Endothelial cell of umbilical vein (primary cell): ENCODE data around the gene CTH. TPM values are rescaled to one million over a fixed set of nuclear protein-coding genes. Genes with fewer than 3 reads are reported as not detected.

ENCODE experiments used
- BruUV-seq: library from RNA; stranded (reverse); fragments of 400-500 nt; replicated peaks from 2 replicates; lab custom pipeline; 2021; lab: Mats Ljungman, UMichigan
- CTCF ChIA-PET: fragments of 300-600, 350-600 bp; sonication (Branson Sonifier 250); formaldehyde crosslinking; loops from one replicate; lab custom pipeline; 2021; ENCODE audit warnings: antibody characterized with exemption, inconsistent platforms; lab: Charles Lee
- POLR2A ChIA-PET: fragments of 300-600, 350-600 bp; sonication (Branson Sonifier 250); formaldehyde crosslinking; loops from one replicate; lab custom pipeline; 2021; ENCODE audit warnings: antibody characterized with exemption, inconsistent platforms; lab: Charles Lee
- DNase-seq: peaks from one replicate; pipeline ENCODE4 v3.0.0-alpha.2; 2011; ENCODE audit warnings: low read depth, low spot score
- FAIRE-seq: peaks from 2 replicates; lab custom pipeline; 2011; peaks lifted over from hg19 to GRCh38; lab: Jason Lieb, UNC
- H2AFZ ChIP-seq: 2 replicates; pipeline ENCODE4 v1.6.0; 2012; ENCODE audit warnings: low read depth, low read length, control low read depth, inconsistent platforms
- H3K27ac ChIP-seq: 2 replicates; pipeline ENCODE4 v1.5.1; 2011; ENCODE audit warnings: low read depth, mild to moderate bottlenecking, control low read depth, low read length, moderate library complexity; ENCODE audit not compliant: insufficient read depth
- H3K27me3 ChIP-seq, 2 experiments: 2 replicates each; pipeline versions ENCODE4 v1.6.0 to v1.6.1; 2011; ENCODE audit warnings: low read length in 2 of 2, mixed read lengths in 1 of 2; ENCODE audit not compliant: control insufficient read depth in 2 of 2, insufficient read depth in 2 of 2
- H3K36me3 ChIP-seq, 2 experiments: 2 replicates in 1 of 2; 3 replicates in 1 of 2; pipeline ENCODE4 v1.5.1; 2011; ENCODE audit warnings: low read length in 2 of 2, mild to moderate bottlenecking in 1 of 2, moderate library complexity in 1 of 2; ENCODE audit not compliant: control insufficient read depth in 2 of 2, insufficient read depth in 2 of 2; ENCODE audit errors: extremely low read depth in 1 of 2
- H3K4me1 ChIP-seq: 3 replicates; pipeline ENCODE4 v1.5.1; 2011; ENCODE audit warnings: mild to moderate bottlenecking, low read length; ENCODE audit not compliant: control insufficient read depth, insufficient read depth; ENCODE audit errors: extremely low read depth
- H3K4me2 ChIP-seq: 2 replicates; pipeline ENCODE4 v1.6.1; 2011; ENCODE audit warnings: low read length, control low read depth, mixed read lengths; ENCODE audit not compliant: insufficient read depth
- H3K4me3 ChIP-seq, 3 experiments: fragments of 200-600 bp in 1 of 3; sonication (generic), shearing (Covaris generic) in 1 of 3; replicated peaks in 1 of 3; 2 replicates each; pipeline ENCODE4 v1.5.1; 2011 to 2016; ENCODE audit warnings: control low read depth in 3 of 3, low read length in 3 of 3, mild to moderate bottlenecking in 2 of 3, inconsistent platforms in 1 of 3, low read depth in 1 of 3, moderate library complexity in 1 of 3; ENCODE audit not compliant: insufficient read depth in 1 of 3
- H3K79me2 ChIP-seq: 2 replicates; pipeline ENCODE4 v1.6.0; 2012; ENCODE audit warnings: low read length, inconsistent platforms; ENCODE audit not compliant: control insufficient read depth, insufficient read depth
- H3K9ac ChIP-seq: replicated peaks from 2 replicates; pipeline ENCODE3; 2011; ENCODE audit warnings: low read length, control low read depth; ENCODE audit not compliant: insufficient read depth; ENCODE audit errors: extremely low read depth
- H3K9me1 ChIP-seq: replicated peaks from 3 replicates; pipeline ENCODE4 v1.6.0; 2011; ENCODE audit warnings: mild to moderate bottlenecking, low read length; ENCODE audit not compliant: control insufficient read depth, insufficient read depth; ENCODE audit errors: extremely low read depth
- H3K9me3 ChIP-seq: replicated peaks from 2 replicates; pipeline ENCODE4 v1.5.1; 2012; ENCODE audit warnings: low read length, inconsistent platforms; ENCODE audit not compliant: control insufficient read depth, insufficient read depth
- H4K20me1 ChIP-seq: replicated peaks from 2 replicates; pipeline ENCODE3; 2011; ENCODE audit warnings: mild to moderate bottlenecking, low read length; ENCODE audit not compliant: control insufficient read depth, insufficient read depth; ENCODE audit errors: extremely low read depth
- CTCF ChIP-seq, 2 donors: IDR thresholded peaks; 1 replicate in 1 of 2; 2 replicates in 1 of 2; pipeline ENCODE4 v1.5.1; 2011; ENCODE audit warnings: low read length in 2 of 2, mild to moderate bottlenecking in 2 of 2, moderate library complexity in 2 of 2, control low read depth in 1 of 2, inconsistent platforms in 1 of 2, low read depth in 1 of 2; ENCODE audit not compliant: insufficient read depth in 1 of 2; ENCODE audit errors: extremely low read depth in 1 of 2
- EZH2 ChIP-seq: IDR thresholded peaks from 2 replicates; pipeline ENCODE4 v1.6.1; 2012; ENCODE audit warnings: borderline replicate concordance, low read depth, mild to moderate bottlenecking, moderate library complexity, low read length, inconsistent platforms; ENCODE audit not compliant: severe bottlenecking
- FOS ChIP-seq: IDR thresholded peaks from 2 replicates; pipeline ENCODE4 v1.6.1; 2011; ENCODE audit warnings: mild to moderate bottlenecking, low read length, moderate library complexity, borderline replicate concordance; ENCODE audit not compliant: insufficient read depth
- GATA2 ChIP-seq: IDR thresholded peaks from 2 replicates; pipeline ENCODE4 v1.7.0; 2011; ENCODE audit warnings: low read depth, mild to moderate bottlenecking, moderate library complexity, mixed read lengths, low read length; ENCODE audit not compliant: insufficient read length, insufficient read depth
- JUN ChIP-seq: IDR thresholded peaks from 2 replicates; pipeline ENCODE4 v1.6.1; 2011; ENCODE audit warnings: borderline replicate concordance, low read depth; ENCODE audit not compliant: insufficient read length, insufficient read depth
- MYC ChIP-seq: IDR thresholded peaks from one replicate; pipeline ENCODE4 v1.6.1; 2011; ENCODE audit warnings: mild to moderate bottlenecking, low read depth, low read length
- POLR2A ChIP-seq: IDR thresholded peaks from 2 replicates; pipeline ENCODE4 v1.6.1; 2012; ENCODE audit warnings: low read depth, mild to moderate bottlenecking, control low read depth, low read length
- POLR2AphosphoS5 ChIP-seq: IDR thresholded peaks from 2 replicates; pipeline ENCODE4 v1.6.1; 2012; ENCODE audit warnings: low read depth, mild to moderate bottlenecking, control low read depth, low read length, moderate library complexity; ENCODE audit not compliant: insufficient read depth
- dilution Hi-C: fragments of 300-500 bp; cut with MboI; formaldehyde crosslinking; loops from one replicate; pipeline ENCODE4 v1.15.0; 2019; ENCODE audit warnings: low sequenced_read_pairs; ENCODE audit not compliant: extremely low pct_ligation_motif_present
- intact Hi-C: fragments of 100-400 bp; cut with micrococcal nuclease; formaldehyde crosslinking; loops from one replicate; pipeline ENCODE4 v1.10.0; 2022
- polyA plus RNA-seq, 4 experiments: library from polyadenylated mRNA; depleted of rRNA in 3 of 4; stranded (reverse) in 3 of 4; unstranded in 1 of 4; fragments of >200 nt; gene quantifications; 2 replicates each; pipeline versions ENCODE4 v1.2.1 to v1.2.3, GENCODE V29; 2011 to 2012; ENCODE audit warnings: missing spikeins in 1 of 4
- total RNA-seq: library from RNA; stranded (reverse); gene quantifications from 2 replicates; pipeline ENCODE4 v1.2.3, GENCODE V29; 2021
- TF ChIP-seq, protein P1 (sequence below): IDR thresholded peaks from 2 replicates; pipeline ENCODE4 v1.6.1; 2011; ENCODE audit not compliant: insufficient read depth, insufficient read length

CTH gene
- total and polyA plus RNA-seq, 2 donors (not counting 3 experiments of a cell fraction or from before 2014, with no cell fraction given): 1.7 to 2.6 TPM

DNA sequence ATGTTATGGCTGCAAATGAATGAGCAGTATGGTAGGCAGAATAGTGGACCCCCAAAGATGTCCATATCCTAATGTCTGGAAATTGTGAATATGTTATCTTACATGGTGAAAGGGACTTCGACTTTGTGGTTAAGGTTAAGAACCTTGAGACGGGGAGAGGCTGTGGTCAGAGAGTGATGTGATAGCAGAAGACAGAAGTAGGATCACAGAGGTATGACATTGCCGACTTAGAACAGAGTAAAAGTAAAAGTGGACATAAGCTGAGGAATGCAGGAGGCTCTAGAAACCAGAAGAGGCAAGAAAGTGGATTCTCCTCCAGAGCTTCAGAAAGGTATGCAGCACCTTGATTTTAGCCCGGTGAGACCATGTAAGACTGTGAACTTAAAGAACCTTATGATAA lies 74.6 kb downstream of the CTH start:
- Histone ChIP-seq H3K79me2 (no peaks in the 10 kb centered on the region), H2AFZ (no peak overlapping the region), H3K4me2 (no peak overlapping the region), H3K27me3 (no peaks in the 10 kb centered on the region), H3K4me3 (no peak overlapping the region), H3K36me3 (no peaks in the 10 kb centered on the region), H3K4me1 (no peaks in the 10 kb centered on the region), H4K20me1 (no peaks in the 10 kb centered on the region), H3K9me3 (no peaks in the 10 kb centered on the region), H3K9me1 (no peaks in the 10 kb centered on the region), H3K9ac (no peak overlapping the region), H3K27ac (no peak overlapping the region)
- BruUV-seq: no TSS peak
- TF ChIP-seq POLR2A (no peak), MYC (no peak), EZH2 (no peak), FOS (no peak), POLR2AphosphoS5 (no peak), CTCF (IDR thresholded peaks at IDR 0.05; ENCODE audit: extremely low read depth in 1 of 2, insufficient read depth in 1 of 2, low read depth in 1 of 2, low read length in 2 of 2) (no peak), GATA2 (no peak), JUN (no peak)
- TF ChIP-seq, protein P1, sequence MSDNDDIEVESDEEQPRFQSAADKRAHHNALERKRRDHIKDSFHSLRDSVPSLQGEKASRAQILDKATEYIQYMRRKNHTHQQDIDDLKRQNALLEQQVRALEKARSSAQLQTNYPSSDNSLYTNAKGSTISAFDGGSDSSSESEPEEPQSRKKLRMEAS: no peak
- DNase-seq: no peak
- FAIRE-seq: no peak
- ChIA-PET POLR2A (no interaction called here), CTCF (interaction anchor here (2.2 kb wide), 1 partner anchor 49 kb away, joined by 18 read pairs; no protein-coding TSS in a partner anchor)
- intact Hi-C loops: loop anchor here (2.0 to 5.0 kb wide), 2 partner anchors 233 to 451 kb away; no protein-coding TSS in a partner anchor
- dilution Hi-C loops: no loop called here
